SK-N-SH (cell line): ENCODE results near the gene GCC1.

Source experiments
- CHD2 ChIP-seq: fragments of 150-350 bp; IDR thresholded peaks from 2 replicates; pipeline ENCODE4 v1.6.1; 2018; ENCODE audit warnings: low read length; ENCODE audit not compliant: partially characterized antibody
- CTCF ChIP-seq: fragments of 200-600 bp; sonication (generic); IDR thresholded peaks from 2 replicates; pipeline ENCODE4 v1.6.1; 2017; ENCODE audit warnings: antibody characterized with exemption, mild to moderate bottlenecking, moderate library complexity
- ELF1 ChIP-seq: IDR thresholded peaks from 2 replicates; pipeline ENCODE4 v1.4.0; 2012
- EP300 ChIP-seq, 2 experiments: IDR thresholded peaks; 2 replicates each; pipeline versions ENCODE4 v1.4.0 to v1.6.1; 2012; ENCODE audit warnings: borderline replicate concordance in 1 of 2, low read depth in 1 of 2, low read length in 1 of 2
- EZH2phosphoT487 ChIP-seq: fragments of 200-600 bp; sonication (generic); IDR thresholded peaks from 2 replicates; pipeline ENCODE4 v1.6.1; 2017; ENCODE audit warnings: low read depth, mixed run types, mild to moderate bottlenecking, antibody characterized with exemption, moderate library complexity, borderline replicate concordance
- FOXJ3 ChIP-seq: sonication (generic); formaldehyde crosslinking; IDR thresholded peaks from 2 replicates; pipeline ENCODE4 v1.5.1; 2020; ENCODE audit warnings: mild to moderate bottlenecking, missing genetic modification reagents
- GATA2 ChIP-seq: sonication (generic); formaldehyde crosslinking; IDR thresholded peaks from 2 replicates; pipeline ENCODE4 v1.5.0; 2020; ENCODE audit warnings: mild to moderate bottlenecking, missing genetic modification reagents
- IRF3 ChIP-seq: fragments of 150-350 bp; IDR thresholded peaks from 2 replicates; pipeline ENCODE4 v1.6.1; 2016; ENCODE audit warnings: mild to moderate bottlenecking, low read depth, low read length
- POLR2AphosphoS5 ChIP-seq: IDR thresholded peaks from 2 replicates; pipeline ENCODE4 v1.6.1; 2012; ENCODE audit warnings: low read depth, low read length
- RAD21 ChIP-seq: IDR thresholded peaks from 2 replicates; pipeline ENCODE4 v1.6.1; 2012; ENCODE audit warnings: mild to moderate bottlenecking, low read length
- REST ChIP-seq: IDR thresholded peaks from 2 replicates; pipeline ENCODE4 v1.6.1; 2012; ENCODE audit warnings: mild to moderate bottlenecking, low read depth, low read length, moderate library complexity
- YY1 ChIP-seq: IDR thresholded peaks from 2 replicates; pipeline ENCODE4 v1.4.0; 2012; ENCODE audit warnings: low read depth, mild to moderate bottlenecking

DNA sequence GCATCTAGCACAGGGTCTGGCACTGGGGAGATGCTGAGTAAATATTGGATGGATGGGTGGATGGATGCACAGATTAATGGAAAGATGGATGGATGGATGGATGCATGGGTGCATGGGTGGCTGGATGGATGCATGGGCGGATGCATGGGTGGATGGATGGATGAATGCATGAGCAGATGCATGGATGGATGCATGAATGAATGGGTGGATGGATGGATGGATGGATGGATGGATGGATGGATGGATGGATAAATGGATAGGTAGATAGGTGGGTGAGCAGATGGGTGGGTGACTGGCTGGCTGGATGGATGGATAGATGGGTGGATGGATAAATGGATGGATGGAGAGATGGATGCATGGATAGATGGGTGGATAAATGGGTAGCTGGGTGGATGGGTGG lies 26.9 kb upstream of the GCC1 start:
- TF ChIP-seq RAD21 = no peak
- no peak for TF ChIP-seq CTCF
- TF ChIP-seq GATA2 (CRISPR knock-in tag) = no peak
- no peak for TF ChIP-seq IRF3
- no peak for TF ChIP-seq ELF1
- TF ChIP-seq YY1 = no peak
- no peak for TF ChIP-seq EZH2phosphoT487
- no peak for TF ChIP-seq REST
- no peak for TF ChIP-seq POLR2AphosphoS5
- no peak for TF ChIP-seq CHD2
- TF ChIP-seq FOXJ3 (CRISPR knock-in tag) = no peak
- no peak for TF ChIP-seq EP300 (IDR thresholded peaks at IDR 0.05; ENCODE audit: borderline replicate concordance in 1 of 2, low read depth in 1 of 2, low read length in 1 of 2)
